NCI-H82 treated with DMSO at 0.1 percent for 48 hours (cell line): ENCODE results near the gene CCNF.

Source experiments
- DNase-seq: peaks from one replicate; lab custom pipeline; 2025; ENCODE audit not compliant: unreplicated experiment; lab: John Stamatoyannopoulos, UW

CCNF gene

DNA sequence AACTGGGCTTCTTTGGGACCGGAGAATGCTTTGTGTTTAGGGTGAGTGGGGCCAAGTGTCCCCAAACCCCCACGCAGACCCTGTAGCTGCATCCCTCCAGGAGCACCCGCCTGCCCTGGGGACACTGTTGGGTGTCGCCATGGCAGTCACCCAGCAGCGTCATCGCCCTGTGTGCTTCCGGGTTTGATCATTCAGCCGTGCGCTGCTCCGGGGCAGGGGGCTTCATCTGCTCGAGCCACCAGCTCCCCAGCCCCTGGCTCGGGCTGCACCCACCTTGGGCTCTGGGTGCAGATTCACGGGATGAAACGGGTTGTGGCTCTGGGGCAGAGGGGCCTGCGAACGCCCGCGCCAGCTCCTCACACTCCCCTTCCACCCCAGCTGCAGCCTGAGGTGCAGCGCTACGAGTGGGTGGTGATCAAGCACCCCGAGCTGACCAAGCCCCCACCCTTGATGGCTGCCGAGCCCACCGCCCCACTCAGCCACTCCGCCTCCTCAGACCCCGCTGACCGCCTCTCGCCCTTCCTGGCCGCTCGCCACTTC is 70.7 kb downstream of the CCNF start:
- DNase-seq, result no peak

- DNase-seq, result no peak
These were observed 71.2 kb downstream of the CCNF start for GRCh38 chr16:2500430-2500917.

DNA sequence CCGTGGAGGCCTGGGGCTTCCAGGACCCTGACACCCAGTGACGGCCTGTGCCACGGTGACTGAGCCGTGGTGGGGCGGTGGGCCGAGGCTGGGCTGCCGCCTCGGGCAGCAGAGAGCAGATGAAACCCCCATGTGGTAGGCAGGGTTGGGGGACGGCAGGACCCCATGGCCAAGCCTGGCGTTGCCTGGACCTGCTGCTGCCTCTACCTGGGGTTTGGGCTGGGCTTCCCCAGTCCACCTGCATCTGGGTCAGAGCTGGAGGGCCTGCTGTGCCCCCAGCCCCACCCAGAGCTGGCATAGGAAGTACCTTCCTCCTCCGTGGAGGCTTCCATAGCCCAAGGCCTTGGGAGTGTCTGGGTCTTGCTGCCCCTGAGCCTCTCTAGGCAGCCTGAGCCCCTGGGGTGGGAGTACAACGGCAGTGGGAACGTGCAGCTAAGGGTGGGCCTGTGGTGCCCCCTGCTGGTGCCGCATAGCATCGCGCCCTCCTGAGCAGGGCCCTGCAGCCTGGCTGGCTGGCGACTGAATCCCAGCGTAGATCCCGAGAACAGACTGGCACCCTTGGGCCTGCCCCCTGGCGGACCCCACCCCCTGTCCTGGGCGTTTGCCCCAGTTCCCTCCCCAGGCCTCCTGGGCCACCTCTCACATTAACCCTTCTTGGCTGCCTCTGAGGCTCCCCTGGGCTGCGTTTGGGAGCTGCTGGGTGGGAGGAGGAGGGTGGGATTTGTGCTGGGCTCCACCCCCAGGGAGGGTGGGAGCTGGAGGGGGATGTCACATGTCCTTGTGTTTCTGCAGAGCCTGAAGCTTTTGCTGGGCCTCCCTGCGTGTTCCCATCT is 71.9 kb downstream of the CCNF start:
- peak; percentile 83 for DNase-seq

GRCh38 chr16:2501946-2502895 is 73.0 kb downstream of the CCNF start:
- no peak for DNase-seq

GRCh38 chr16:2505695-2506094 is 76.4 kb downstream of the CCNF start:
- no peak for DNase-seq

DNA sequence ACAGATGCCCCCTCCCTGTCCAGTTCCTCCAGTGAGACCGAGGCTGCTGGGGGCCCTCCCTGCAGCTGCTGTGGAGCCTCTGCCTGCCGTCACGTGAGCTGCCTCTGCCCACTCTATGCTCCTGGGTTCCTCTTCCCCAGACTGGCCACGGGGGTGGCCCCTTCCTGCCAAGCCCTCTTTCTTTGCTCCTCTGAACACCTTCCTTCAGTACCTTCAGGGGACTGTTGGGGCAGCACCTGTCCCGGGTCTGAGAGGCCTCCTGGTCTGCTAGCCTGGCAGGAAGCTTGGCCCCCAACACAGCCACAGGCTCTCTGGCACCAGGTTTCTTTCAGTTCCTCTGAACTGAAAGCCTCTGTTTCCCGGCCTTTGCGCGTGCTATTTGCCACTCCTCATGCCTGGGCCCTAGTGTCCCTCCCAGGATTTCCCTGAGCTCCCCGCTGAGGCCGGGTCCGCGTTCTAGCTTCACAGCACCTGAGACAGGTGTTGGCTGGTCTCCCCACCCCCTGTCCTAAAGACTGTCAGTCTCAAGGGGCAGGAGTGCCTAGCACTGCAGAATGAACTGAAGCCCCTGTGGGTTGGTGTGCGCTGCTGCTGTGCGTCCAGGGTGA is 77.9 kb downstream of the CCNF start:
- DNase-seq, result no peak

DNA sequence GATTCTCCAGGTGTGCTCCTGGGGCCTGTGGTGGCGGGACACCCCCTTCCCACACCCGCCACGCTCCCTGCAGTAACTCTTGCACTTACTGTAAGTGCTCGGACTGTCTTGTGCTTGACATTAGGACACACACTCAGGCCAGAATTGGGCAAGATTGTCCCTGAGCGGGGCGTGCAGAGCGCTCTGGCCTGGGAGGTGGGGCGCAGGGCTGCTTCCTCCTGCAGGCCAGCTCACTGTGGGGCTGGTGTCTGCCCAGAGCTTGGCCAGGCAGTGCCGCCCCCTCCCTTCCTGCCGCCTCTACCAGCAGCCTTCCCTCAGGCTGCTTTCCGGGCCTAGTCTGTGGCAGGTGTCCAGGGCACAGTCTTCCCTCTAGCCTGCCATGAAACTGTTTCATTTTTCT is 78.4 kb downstream of the CCNF start:
- DNase-seq, result no peak
